SJCRH30 (cell line): ENCODE results near the gene DCAF16. TPM values are rescaled to one million over a fixed set of nuclear protein-coding genes. Genes with fewer than 3 reads are reported as not detected.

Experiments used
- DNase-seq, 2 experiments: peaks; one replicate each; pipeline ENCODE4 v3.0.0-alpha.2; 2015 to 2020
- H3K27ac ChIP-seq: fragments of 250-450 bp; sonication (Bioruptor Pico); 2 replicates; pipeline ENCODE4 v1.5.1; 2020; ENCODE audit warnings: mild to moderate bottlenecking, moderate library complexity
- H3K27me3 ChIP-seq: fragments of 250-450 bp; sonication (Bioruptor Pico); 2 replicates; pipeline ENCODE4 v1.5.1; 2020; ENCODE audit warnings: mild to moderate bottlenecking, moderate library complexity
- H3K36me3 ChIP-seq: fragments of 250-450 bp; sonication (Bioruptor Pico); 2 replicates; pipeline ENCODE4 v1.5.1; 2020; ENCODE audit warnings: mild to moderate bottlenecking, moderate library complexity
- H3K4me1 ChIP-seq: fragments of 250-450 bp; sonication (Bioruptor Pico); 2 replicates; pipeline ENCODE4 v1.5.1; 2020; ENCODE audit warnings: mild to moderate bottlenecking, moderate library complexity
- H3K4me3 ChIP-seq: fragments of 250-450 bp; sonication (Bioruptor Pico); 2 replicates; pipeline ENCODE4 v1.5.1; 2020; ENCODE audit warnings: mild to moderate bottlenecking, moderate library complexity
- H3K9me3 ChIP-seq: fragments of 250-450 bp; sonication (Bioruptor Pico); replicated peaks from 2 replicates; pipeline ENCODE4 v1.5.1; 2020; ENCODE audit warnings: mild to moderate bottlenecking, moderate library complexity
- total RNA-seq: library from RNA; depleted of rRNA; stranded (reverse); fragments of >200 nt; shearing (Covaris generic); gene quantifications from 2 replicates; pipeline ENCODE4 v1.2.3, GENCODE V29; 2014

The DCAF16 gene
- total RNA-seq, 1 experiment from 2014 or later: 73.7 TPM

GRCh38 chr4:17807446-17807845 lies 3.1 kb downstream of the DCAF16 start:
- no peak overlapping the region for H3K4me3 ChIP-seq
- no peak overlapping the region for H3K27ac ChIP-seq
- peaks cover 44% of the 10 kb centered on the region for H3K36me3 ChIP-seq
- no peaks in the 10 kb centered on the region for H3K27me3 ChIP-seq
- DNase-seq: no peak
- no peaks in the 10 kb centered on the region for H3K9me3 ChIP-seq
- peaks cover 6% of the 10 kb centered on the region; the same call in 1 of the 2 replicates for H3K4me1 ChIP-seq

GRCh38 chr4:17805580-17806155 lies 4.9 kb downstream of the DCAF16 start:
- no peak for DNase-seq
- peaks cover 53% of the 10 kb centered on the region for H3K36me3 ChIP-seq
- H3K9me3 ChIP-seq: no peaks in the 10 kb centered on the region
- H3K4me1 ChIP-seq: peaks cover 8% of the 10 kb centered on the region; the same call in 1 of the 2 replicates
- no peak overlapping the region for H3K4me3 ChIP-seq
- H3K27ac ChIP-seq: no peak overlapping the region
- H3K27me3 ChIP-seq: no peaks in the 10 kb centered on the region

- Histone ChIP-seq H3K9me3 (peaks cover 3% of the 10 kb centered on the region; the same call in 1 of the 2 replicates), H3K27ac (no peak overlapping the region), H3K36me3 (peaks cover 46% of the 10 kb centered on the region), H3K4me3 (no peak overlapping the region), H3K4me1 (0 out of 2 replicates have a peak, but pooled peaks cover 2% of the 10 kb centered on the region), H3K27me3 (no peaks in the 10 kb centered on the region)
- no peak for DNase-seq
Measured at GRCh38 chr4:17797808-17798207, 12.7 kb downstream of the DCAF16 start.

DNA sequence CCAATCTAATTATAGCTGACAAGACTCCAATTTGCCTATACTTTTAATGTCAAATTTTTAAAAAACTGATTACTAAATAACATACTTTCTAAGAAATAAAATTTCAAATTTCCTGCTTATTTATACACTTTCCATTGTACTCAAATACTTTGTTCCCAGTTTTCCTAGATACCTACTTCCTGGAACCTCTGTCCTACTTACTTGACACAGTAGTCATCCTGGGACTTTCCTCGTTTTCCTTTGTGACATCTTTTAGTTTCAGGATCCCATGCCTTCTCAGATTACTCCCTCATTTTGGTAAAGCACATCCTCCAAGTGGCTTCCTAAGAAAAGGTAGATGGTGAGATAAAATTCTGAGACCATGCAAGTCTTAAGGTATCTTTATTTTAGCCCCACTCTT lies 15.8 kb downstream of the DCAF16 start:
- H3K9me3 ChIP-seq: peaks cover 3% of the 10 kb centered on the region; the same call in 1 of the 2 replicates
- H3K4me3 ChIP-seq: no peak overlapping the region
- no peak overlapping the region for H3K27ac ChIP-seq
- H3K27me3 ChIP-seq: no peaks in the 10 kb centered on the region
- peaks cover 26% of the 10 kb centered on the region for H3K36me3 ChIP-seq
- H3K4me1 ChIP-seq: no peaks in the 10 kb centered on the region
- DNase-seq: no peak

- no peak for DNase-seq
- Histone ChIP-seq H3K36me3 (peaks cover 10% of the 10 kb centered on the region; the same call in 1 of the 2 replicates), H3K9me3 (peaks cover 3% of the 10 kb centered on the region; the same call in 1 of the 2 replicates), H3K27ac (no peak overlapping the region), H3K4me1 (no peaks in the 10 kb centered on the region), H3K4me3 (no peak overlapping the region), H3K27me3 (no peaks in the 10 kb centered on the region)
Measured at GRCh38 chr4:17788956-17789355, 21.6 kb downstream of the DCAF16 start.

DNA sequence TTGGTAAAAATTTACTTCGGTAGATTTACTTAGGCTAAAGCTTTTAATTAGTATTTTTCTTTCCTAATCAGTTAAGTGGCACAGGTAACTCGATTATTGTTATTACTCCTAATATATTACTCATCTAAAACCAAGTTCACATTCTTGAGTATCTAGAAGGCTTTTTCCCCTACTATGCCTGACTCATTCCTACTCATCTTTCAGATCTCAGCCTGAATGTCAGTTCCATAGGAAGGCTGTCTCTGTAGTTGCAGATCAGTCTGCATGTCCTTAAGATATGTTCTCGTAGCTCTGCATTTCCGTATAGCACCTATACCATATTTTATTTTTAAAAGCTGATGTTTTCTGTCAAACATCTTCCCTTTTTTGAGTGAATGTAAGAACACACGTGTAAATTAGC lies 23.2 kb downstream of the DCAF16 start:
- Histone ChIP-seq H3K27me3 (no peaks in the 10 kb centered on the region), H3K27ac (no peak overlapping the region), H3K36me3 (peaks cover 2% of the 10 kb centered on the region; the same call in 1 of the 2 replicates), H3K4me1 (no peaks in the 10 kb centered on the region), H3K4me3 (no peak overlapping the region), H3K9me3 (no peaks in the 10 kb centered on the region)
- no peak for DNase-seq

DNA sequence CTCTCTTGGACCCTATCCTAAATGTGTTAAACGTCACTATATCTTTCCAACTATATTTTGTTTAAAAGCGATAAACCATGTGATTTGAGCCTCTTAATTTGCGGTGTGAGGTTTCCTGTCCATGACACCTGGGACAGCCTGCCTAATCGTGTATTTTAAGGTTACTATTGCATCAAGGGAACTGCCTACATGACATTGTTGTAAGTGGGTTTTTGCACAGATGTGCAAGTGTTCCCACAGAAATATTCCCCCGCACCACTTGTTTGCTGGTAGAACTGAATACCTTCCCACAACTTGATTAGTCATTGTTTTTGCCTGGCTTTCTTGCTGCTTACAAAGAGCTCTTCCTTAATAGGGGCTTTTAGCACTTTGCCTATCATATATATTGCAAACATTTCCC lies 24.0 kb downstream of the DCAF16 start:
- no peaks in the 10 kb centered on the region; the same call in 1 of the 2 replicates for H3K36me3 ChIP-seq
- H3K9me3 ChIP-seq: no peaks in the 10 kb centered on the region
- DNase-seq: no peak
- H3K4me3 ChIP-seq: no peak overlapping the region
- H3K4me1 ChIP-seq: no peaks in the 10 kb centered on the region
- no peaks in the 10 kb centered on the region for H3K27me3 ChIP-seq
- H3K27ac ChIP-seq: no peak overlapping the region

DNA sequence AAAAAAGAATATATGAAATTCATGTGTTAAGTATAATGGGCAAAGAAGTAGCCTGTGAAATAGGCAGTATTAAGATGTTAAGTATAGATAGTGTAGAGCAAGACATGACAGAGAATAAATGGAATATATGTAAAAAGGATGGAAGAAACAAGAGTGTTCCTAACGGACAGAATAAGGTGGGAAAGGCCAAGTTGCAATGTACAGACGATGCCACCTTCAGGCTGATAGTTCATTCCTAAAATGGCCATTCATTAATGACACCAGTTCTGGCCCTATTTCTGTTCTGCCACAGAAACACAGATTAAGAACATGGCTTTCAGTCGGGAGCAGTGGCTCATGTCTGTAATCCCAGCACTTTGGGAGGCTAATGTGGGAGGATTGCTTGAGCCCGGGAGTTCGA lies 24.7 kb downstream of the DCAF16 start:
- H3K27me3 ChIP-seq: no peaks in the 10 kb centered on the region
- H3K36me3 ChIP-seq: no peaks in the 10 kb centered on the region

GRCh38 chr4:17781300-17782287 lies 29.0 kb downstream of the DCAF16 start, which contains the start of gene FAM184B:
FAM184B (minus strand) TSS chr4:17781621; CDS start chr4:17781299, 322 bp downstream.
- DNase-seq: no peak
- Histone ChIP-seq H3K27ac (no peak within 1 kb of the TSS), H3K4me1 (no peaks in the 10 kb centered on the region), H3K9me3 (no peaks in the 10 kb centered on the region), H3K27me3 (no peaks in the 10 kb centered on the region), H3K36me3 (no peaks in the 10 kb centered on the region), H3K4me3 (no peak within 1 kb of the TSS)

More for the DNA sequence above, 24.7 kb downstream of the DCAF16 start:
- Histone ChIP-seq H3K9me3 (no peaks in the 10 kb centered on the region), H3K4me3 (no peak overlapping the region), H3K4me1 (no peaks in the 10 kb centered on the region), H3K27ac (no peak overlapping the region)
- peak in 1 of 2 experiments; percentile 29 for DNase-seq

- H3K27ac ChIP-seq: no peak overlapping the region
- no peak for DNase-seq
- no peaks in the 10 kb centered on the region for H3K27me3 ChIP-seq
- H3K36me3 ChIP-seq: no peaks in the 10 kb centered on the region
- no peaks in the 10 kb centered on the region for H3K9me3 ChIP-seq
- no peak overlapping the region for H3K4me3 ChIP-seq
- no peaks in the 10 kb centered on the region for H3K4me1 ChIP-seq
Measured at GRCh38 chr4:17780501-17781299, 29.9 kb downstream of the DCAF16 start.

- Histone ChIP-seq H3K9me3 (no peaks in the 10 kb centered on the region), H3K36me3 (no peaks in the 10 kb centered on the region), H3K4me3 (no peak overlapping the region), H3K27me3 (no peaks in the 10 kb centered on the region), H3K4me1 (no peaks in the 10 kb centered on the region), H3K27ac (no peak overlapping the region)
- DNase-seq: no peak
Measured at GRCh38 chr4:17778431-17778830, 32.1 kb downstream of the DCAF16 start.

GRCh38 chr4:17773135-17773698 lies 37.3 kb downstream of the DCAF16 start:
- Histone ChIP-seq H3K4me3 (no peak overlapping the region), H3K27ac (no peak overlapping the region), H3K9me3 (no peaks in the 10 kb centered on the region), H3K36me3 (no peaks in the 10 kb centered on the region), H3K4me1 (peaks cover 16% of the 10 kb centered on the region), H3K27me3 (no peaks in the 10 kb centered on the region)
- peak in 1 of 2 experiments; percentile 51 for DNase-seq

GRCh38 chr4:17771284-17771908 lies 39.2 kb downstream of the DCAF16 start:
- Histone ChIP-seq H3K9me3 (no peaks in the 10 kb centered on the region), H3K27me3 (no peaks in the 10 kb centered on the region), H3K36me3 (no peaks in the 10 kb centered on the region), H3K4me3 (no peak overlapping the region), H3K27ac (no peak overlapping the region), H3K4me1 (peaks cover 16% of the 10 kb centered on the region)
- peak; percentile 79 to 94 for DNase-seq

DNA sequence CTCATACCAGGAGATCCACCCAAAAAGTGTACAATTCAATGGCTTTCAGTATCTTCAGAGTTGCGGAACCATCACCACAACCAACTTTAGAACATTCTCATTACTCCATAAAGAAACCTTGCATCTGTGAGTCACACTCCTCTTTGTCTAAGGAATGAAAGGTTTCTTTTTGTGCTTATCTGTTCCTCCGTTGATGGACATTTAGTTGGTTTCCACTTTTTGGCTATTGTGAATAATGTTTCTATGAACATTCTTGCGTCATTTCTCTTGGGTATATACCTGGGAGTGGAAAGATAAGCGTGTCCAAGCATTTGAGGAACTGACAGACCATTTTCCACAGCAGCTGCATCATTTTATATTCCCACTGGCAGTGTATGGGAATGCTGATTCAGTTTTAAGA lies 39.7 kb downstream of the DCAF16 start:
- Histone ChIP-seq H3K4me3 (no peak overlapping the region), H3K36me3 (no peaks in the 10 kb centered on the region), H3K27me3 (no peaks in the 10 kb centered on the region), H3K9me3 (no peaks in the 10 kb centered on the region), H3K4me1 (peaks cover 16% of the 10 kb centered on the region), H3K27ac (no peak overlapping the region)
- DNase-seq: no peak
